GM12872 (cell line): ENCODE data around the gene CAPN11.

Experiments used
- TF ChIP-seq, protein P1 (sequence below): IDR thresholded peaks from 3 replicates; pipeline ENCODE4 v1.5.1; 2011; ENCODE audit warnings: low read depth, mild to moderate bottlenecking, low read length, moderate library complexity; ENCODE audit not compliant: insufficient read depth

The CAPN11 gene

DNA sequence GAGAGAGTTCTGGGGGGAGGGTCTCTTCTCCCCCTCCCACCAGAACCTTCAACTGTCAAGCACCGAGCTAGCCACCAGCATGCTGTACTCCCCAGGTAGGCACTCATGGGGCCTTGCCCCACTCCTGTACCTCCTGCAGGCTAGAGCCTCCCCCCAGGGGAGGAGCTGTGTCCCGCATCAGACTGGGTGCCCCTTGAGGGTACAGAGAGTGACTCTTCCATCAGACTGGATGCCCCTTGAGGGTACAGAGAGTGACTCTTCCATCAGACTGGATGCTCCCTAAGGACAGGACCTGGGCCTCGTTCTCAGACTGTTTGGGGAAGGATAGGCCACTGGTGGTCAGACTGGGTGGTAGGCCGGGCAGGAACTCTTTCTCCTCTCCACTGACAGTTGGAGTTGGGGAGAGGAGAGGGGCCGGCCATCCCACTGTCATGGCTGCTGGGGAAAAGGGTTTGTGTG, at the start of gene CAPN11:
TSS of gene CAPN11 (plus strand) at position 51 of the 459 bp plus-strand sequence. CDS start at position 80, 29 bp downstream.
- TF ChIP-seq, protein P1, sequence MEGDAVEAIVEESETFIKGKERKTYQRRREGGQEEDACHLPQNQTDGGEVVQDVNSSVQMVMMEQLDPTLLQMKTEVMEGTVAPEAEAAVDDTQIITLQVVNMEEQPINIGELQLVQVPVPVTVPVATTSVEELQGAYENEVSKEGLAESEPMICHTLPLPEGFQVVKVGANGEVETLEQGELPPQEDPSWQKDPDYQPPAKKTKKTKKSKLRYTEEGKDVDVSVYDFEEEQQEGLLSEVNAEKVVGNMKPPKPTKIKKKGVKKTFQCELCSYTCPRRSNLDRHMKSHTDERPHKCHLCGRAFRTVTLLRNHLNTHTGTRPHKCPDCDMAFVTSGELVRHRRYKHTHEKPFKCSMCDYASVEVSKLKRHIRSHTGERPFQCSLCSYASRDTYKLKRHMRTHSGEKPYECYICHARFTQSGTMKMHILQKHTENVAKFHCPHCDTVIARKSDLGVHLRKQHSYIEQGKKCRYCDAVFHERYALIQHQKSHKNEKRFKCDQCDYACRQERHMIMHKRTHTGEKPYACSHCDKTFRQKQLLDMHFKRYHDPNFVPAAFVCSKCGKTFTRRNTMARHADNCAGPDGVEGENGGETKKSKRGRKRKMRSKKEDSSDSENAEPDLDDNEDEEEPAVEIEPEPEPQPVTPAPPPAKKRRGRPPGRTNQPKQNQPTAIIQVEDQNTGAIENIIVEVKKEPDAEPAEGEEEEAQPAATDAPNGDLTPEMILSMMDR: no peak

DNA sequence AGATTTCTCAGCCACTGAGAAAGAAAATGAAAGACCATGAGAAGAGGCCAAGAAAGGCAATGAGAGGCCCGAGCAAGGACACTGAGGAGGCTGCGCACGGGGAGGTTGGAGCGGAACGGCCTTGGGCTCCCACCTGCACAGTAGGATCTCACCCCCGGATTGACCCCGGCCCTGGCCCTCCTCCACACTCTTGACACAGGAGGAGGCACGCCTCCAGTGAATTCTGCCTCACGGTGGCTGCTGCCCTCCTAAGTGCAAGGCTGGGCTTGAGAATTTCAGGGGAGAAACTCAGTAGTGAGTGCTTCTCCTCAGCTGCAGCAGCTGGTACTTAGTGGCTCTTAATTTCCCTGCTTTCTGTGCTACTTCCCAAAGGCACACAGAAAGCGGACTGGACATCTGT, 49.4 kb upstream of the CAPN11 start:
- TF ChIP-seq, protein P1: no peak

DNA sequence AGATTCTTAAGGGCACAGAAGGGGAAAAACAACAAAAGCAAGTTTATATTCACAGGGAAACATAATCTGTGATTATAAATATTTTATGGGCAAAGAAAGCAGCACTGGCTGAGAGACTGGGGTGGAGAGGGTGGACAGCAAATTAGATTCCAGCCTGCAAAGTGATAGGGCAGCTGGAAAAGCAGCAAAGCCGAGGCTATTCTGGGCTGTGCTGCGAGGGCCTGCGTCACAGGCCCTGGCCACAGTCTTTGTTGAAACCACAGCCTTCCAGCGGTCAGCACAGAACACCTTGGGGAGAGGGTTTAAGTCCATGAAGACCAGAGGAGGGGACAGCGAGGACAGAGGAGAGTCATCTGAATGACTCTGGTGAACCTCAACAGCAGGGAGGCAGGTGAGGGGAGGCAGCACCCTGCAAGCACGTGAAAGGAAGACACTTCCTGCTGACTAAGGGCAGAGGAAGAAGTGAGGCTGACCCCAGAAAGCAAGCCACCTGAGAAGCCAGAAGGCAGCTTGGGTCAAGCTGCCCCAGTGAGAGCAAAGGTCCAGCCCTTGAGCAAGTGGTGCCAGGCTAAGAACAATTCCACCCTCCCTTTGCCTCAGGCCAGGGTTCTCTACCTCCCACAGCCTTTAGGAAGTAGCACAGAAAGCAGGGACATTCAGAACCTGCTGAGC, 48.5 kb upstream of the CAPN11 start:
- TF ChIP-seq, protein P1: no peak

DNA sequence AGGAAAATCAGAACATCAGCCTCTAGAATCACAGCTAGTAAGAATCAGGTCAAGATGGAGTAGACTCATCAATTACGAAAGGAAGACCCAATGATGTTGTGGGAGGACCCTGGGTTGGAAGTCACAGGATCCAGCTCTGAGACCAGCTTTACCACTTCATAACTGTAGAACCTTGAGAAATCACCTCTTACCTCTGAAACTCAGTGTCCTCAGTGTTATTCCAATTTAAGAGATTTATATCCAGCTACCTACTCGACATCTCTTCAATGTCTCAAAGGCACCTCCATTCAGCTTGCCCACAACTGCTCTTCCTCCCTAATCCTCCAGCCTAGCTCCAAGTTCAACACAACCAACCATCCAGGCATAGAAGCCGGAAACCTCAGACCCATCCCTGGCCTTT, 47.7 kb upstream of the CAPN11 start:
- TF ChIP-seq, protein P1: no peak

DNA sequence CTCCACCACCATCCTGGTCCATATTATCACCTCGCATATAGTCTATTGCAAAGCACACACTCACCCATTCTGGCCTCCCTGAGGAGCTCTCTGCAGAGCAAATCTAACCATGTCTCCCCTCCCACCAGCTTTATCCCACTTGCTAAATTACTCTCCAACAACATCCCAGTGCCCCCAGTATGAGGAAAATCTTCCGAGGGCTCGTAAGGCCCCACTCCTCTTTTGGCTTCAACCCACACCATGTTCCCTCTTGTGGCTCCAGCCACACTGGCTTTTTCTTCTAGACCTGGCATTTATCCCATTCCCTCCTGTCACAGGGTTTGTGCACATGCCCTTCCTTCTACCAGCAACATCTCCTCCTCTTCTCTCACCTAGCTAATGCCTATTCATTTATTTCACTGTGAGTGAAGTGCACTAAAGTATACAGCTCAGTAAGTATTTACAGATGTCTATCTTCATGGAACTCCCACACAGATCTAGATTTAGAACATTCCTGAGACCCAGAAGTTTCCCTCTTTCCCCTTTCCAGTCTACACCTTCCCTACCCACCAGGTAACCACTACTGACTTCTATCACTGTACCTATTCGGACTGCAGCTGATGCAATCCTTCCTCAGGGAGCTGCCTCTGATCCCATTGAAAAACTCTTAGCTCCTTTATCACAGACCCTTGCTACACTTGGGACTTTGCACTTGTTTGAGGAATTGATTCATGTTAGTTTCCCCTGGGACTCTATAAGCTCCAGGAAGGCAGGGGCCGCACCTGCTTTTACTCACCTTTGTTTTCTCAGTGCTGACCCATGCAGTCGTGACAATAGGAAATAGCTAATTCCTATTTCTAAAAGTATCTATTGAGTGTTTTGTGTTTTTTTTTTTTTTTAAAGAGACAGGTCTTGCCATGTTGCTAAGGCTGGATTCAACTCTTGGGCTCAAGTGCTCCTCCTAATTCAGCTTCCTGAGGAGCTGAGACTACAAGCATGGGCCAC, 46.9 kb upstream of the CAPN11 start:
- TF ChIP-seq, protein P1: no peak

DNA sequence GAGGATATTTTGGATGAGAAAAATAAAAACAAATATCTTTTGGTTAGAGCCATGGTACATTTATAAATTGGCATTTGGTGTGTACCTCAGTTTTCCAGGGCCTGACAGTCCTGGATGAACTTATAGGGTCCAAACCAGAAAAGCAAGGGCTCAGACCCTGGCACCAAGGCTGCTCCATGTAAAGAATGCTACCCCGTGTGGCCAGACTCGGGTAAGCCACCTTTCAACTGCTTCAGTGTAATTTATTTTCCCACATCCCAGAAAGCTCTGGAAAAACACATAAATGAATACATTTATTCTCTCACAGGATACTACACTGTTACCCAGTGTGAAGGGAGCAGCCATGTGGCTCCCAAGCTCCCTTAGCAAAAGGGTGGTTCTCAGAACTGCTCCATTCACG, 45.2 kb upstream of the CAPN11 start:
- TF ChIP-seq, protein P1: peak; percentile 36; the same call in 1 of the 3 replicates

DNA sequence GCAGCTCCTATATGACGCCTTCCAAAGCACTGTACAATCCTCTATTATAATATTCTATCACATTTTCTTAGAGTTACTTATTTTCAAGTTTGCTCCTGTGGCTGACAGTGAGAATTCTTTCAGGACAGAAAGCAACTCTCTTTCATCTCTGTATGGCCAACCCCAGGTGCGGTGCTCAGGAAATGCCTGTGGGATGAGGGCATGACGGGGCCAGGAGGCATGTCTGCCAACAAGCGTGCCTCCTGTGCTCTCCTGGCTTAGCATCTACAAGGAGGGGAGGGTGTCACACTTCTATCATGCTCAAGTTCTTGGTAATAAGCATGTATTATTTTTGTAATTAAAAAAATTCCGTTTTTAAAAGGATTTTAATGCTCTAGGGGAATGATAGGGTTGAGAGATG, 42.8 kb upstream of the CAPN11 start:
- TF ChIP-seq, protein P1: no peak
